IPS-15b (cell line): ENCODE data around the gene FBLN2.

ENCODE experiments used
- H3K27me3 ChIP-seq: one replicate; pipeline ENCODE4 v1.6.1; 2013; ENCODE audit warnings: low read length; ENCODE audit not compliant: control insufficient read depth, insufficient read depth
- H3K36me3 ChIP-seq: one replicate; pipeline ENCODE4 v1.6.1; 2013; ENCODE audit warnings: low read length; ENCODE audit not compliant: control insufficient read depth, insufficient read depth
- H3K4me1 ChIP-seq: one replicate; pipeline ENCODE4 v1.6.1; 2013; ENCODE audit warnings: mild to moderate bottlenecking, low read length; ENCODE audit not compliant: control insufficient read depth, insufficient read depth
- H3K4me3 ChIP-seq: one replicate; pipeline ENCODE4 v1.5.1; 2013; ENCODE audit warnings: low read depth, low read length
- H3K9ac ChIP-seq: one replicate; pipeline ENCODE4 v1.6.1; 2013; ENCODE audit warnings: low read depth, mild to moderate bottlenecking, low read length
- H3K9me3 ChIP-seq: one replicate; pipeline ENCODE4 v1.6.1; 2013; ENCODE audit warnings: mild to moderate bottlenecking, low read length; ENCODE audit not compliant: control insufficient read depth, insufficient read depth

Gene FBLN2

DNA sequence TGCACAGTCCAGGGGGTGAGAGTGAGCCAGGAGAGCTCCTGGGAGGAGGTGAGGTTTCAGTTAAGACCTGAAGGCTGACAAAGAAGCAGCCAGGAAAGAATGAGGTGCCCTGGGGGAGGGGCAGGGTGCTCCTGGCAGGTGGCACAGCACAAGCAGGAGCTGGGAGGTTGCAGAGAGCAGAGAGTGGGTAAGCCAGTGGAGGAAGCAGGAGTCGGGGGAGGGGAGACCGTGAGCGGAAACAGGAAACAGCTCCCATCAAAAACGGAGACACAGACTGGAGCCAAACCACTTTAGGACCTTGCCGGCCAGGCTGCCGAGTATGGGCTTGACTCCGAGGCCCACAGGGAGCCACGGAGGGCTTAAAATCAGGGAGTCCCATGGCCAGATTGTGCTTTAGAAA is 12.1 kb upstream of the FBLN2 start:
- Histone ChIP-seq H3K4me3 (no peak overlapping the region), H3K4me1 (no peaks in the 10 kb centered on the region), H3K9ac (no peak overlapping the region), H3K36me3 (no peaks in the 10 kb centered on the region), H3K9me3 (no peaks in the 10 kb centered on the region), H3K27me3 (no peaks in the 10 kb centered on the region)

DNA sequence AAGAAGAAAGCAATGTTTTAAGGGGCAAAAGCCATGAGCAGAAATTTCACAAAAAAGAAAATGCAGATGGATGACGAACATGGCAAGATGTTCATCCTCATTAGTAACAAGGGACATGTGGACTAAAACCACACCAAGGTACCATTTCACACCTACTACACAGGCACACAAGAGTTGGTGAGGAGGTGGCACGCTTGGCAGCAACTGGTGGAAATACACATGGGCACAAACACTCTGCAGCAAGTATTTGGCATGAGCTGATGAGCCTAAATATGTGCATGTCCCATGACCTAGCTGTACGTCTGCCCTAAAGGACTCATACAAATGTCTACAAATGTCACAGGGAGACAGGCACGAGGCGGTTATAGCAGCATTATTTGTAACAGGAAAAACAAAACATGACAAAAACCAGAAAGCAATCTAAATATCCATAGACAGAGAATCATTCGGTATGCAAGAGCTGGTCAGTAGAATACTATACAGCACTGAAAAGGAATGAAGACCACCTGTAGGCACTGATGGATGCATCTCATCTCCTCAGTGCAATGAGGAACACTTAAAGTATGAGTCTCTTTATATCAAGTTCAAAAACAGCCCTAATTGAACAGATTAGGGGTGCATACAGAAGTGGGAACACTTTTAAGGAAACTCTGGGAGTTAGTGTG is 11.5 kb upstream of the FBLN2 start:
- H3K4me1 ChIP-seq: no peaks in the 10 kb centered on the region

DNA sequence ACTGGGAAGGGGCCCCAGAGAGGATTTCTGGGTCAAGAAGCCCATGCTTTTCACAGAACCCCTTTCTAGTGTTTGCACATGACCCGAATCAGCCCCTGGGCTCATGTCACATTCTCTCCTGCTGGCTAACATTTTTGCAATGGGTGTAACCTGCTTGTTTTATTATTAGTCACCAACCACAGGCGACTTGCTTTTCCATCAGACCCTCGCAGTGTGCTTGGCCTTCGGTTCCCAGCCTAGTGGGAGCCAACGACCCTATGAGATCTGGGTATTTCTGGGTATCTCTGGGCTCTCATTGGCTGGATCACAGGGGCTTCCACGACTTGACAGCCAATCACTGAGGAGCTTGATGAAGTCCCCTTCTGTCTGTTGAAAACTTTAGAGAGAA is 11.0 kb upstream of the FBLN2 start:
- Histone ChIP-seq H3K9me3 (no peaks in the 10 kb centered on the region), H3K36me3 (no peaks in the 10 kb centered on the region), H3K9ac (no peak overlapping the region), H3K27me3 (no peaks in the 10 kb centered on the region), H3K4me3 (no peak overlapping the region), H3K4me1 (no peaks in the 10 kb centered on the region)

More for the DNA sequence above, 11.5 kb upstream of the FBLN2 start:
- no peaks in the 10 kb centered on the region for H3K36me3 ChIP-seq
- no peak overlapping the region for H3K9ac ChIP-seq
- no peaks in the 10 kb centered on the region for H3K27me3 ChIP-seq
- no peak overlapping the region for H3K4me3 ChIP-seq
- no peaks in the 10 kb centered on the region for H3K9me3 ChIP-seq

DNA sequence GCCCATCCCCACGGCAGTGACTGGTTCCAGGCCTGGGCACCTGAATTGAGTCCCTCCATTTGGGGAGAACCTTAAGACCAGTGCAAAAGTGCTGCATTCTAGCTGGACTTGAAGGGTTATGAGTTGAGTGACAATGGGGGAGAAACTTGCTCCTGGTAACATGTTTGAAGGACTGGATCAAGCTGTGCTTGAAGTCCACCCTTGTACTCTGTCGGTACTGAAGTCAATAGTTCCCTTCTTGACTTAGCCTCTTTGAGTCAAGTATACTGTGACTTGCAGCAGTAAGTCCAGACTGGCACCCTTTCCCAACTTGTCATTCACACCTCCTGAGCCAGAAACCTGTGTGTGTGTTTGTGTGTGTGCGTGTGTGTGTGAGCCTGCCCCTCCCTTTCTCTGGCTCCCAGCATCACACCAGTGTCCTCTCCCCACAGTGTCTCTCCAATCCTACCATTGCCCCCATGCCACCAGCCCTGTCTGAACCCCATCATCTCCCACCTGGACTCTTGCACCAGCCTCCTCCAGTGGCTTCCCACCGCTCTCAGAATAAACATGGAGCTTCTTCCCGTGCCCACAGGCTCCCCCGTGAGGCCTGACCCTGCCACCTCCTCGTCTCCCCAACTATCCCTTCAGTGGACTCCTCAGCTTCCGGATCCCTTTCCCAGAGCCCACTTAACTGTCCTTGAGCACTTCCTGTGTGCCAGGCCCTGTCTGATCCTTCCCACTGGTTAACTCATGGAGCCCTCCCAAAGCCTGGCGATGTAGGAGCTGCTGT is 10.2 kb upstream of the FBLN2 start:
- no peak overlapping the region for H3K4me3 ChIP-seq
- no peaks in the 10 kb centered on the region for H3K36me3 ChIP-seq
- H3K9ac ChIP-seq: no peak overlapping the region
- H3K27me3 ChIP-seq: no peaks in the 10 kb centered on the region
- H3K9me3 ChIP-seq: no peaks in the 10 kb centered on the region
- H3K4me1 ChIP-seq: no peaks in the 10 kb centered on the region

DNA sequence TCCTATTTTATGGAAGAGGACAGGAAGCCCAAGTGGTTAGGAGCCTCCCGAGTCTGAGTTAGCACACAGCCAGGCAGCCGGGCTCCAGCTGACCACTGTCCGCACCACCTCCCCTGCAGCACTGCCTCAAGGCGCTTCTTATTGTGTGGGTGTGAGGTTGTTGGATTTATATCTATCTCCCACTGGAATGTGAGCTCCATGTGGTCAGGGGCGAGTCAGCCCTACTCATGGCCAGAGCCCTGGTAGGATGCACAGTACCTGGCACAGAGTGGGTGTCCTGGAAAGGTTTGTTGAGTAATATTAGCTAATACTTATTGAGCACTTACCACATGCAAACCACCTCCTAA is 9.7 kb upstream of the FBLN2 start:
- Histone ChIP-seq H3K9ac (no peak overlapping the region), H3K4me3 (no peak overlapping the region), H3K36me3 (no peaks in the 10 kb centered on the region), H3K4me1 (no peaks in the 10 kb centered on the region), H3K27me3 (no peaks in the 10 kb centered on the region), H3K9me3 (no peaks in the 10 kb centered on the region)

DNA sequence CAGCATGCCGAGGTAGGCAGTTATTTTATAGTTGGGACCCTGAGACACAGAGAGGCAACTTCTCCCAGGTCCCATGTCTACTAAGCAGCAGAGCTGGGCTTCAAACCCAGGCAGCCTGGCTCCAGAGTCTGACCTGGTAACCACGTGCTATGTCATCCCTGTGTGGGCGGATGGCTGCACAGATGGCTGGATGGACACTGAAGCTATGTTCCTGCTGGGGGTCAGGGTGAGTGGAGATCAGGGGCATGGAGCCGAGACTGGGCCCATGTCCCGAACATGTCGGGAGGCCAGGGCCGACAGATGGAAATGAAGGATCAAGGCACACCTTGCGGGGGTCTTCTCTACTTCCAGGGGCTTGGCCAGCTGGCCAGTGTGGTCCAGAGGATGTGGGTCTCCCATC is 9.3 kb upstream of the FBLN2 start:
- no peak overlapping the region for H3K4me3 ChIP-seq
- no peaks in the 10 kb centered on the region for H3K9me3 ChIP-seq
- no peaks in the 10 kb centered on the region for H3K36me3 ChIP-seq
- H3K4me1 ChIP-seq: no peaks in the 10 kb centered on the region
- no peaks in the 10 kb centered on the region for H3K27me3 ChIP-seq
- no peak overlapping the region for H3K9ac ChIP-seq

DNA sequence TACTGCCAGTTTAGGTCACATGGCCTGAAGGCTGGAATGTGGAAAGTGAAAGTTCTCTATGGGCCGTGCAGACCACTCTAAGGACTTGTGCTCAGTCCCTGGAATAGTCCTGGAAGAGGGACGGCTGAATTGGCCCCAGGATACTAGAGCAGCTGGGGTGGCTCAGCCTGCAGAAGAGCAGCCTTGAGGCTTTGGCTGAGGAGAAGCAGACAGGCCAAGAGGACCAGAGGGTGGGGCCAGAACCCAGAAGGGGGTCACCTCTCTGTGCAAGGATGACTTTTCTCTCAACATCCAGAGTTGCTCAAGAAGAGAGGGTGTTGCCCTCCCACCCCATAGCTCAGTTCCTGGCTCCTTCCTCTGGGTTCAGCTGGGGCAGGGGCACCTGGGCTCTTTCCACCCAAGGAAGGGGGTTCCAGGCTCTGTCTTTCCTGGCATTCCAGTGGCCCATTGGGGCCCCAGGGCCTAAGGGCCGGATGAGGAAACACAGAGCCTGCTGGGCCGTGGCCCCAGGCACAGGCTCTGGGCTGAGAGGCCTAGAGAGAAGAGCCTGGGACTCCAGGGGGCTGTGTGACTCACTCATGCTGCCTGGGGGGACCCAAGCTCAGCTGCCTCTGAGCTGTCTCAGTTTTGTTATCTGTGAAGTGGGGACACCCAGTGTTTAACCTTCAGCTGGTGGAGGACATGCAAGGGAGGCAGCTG is 8.5 kb upstream of the FBLN2 start:
- Histone ChIP-seq H3K4me1 (no peaks in the 10 kb centered on the region), H3K9ac (no peak overlapping the region), H3K9me3 (no peaks in the 10 kb centered on the region), H3K4me3 (no peak overlapping the region), H3K27me3 (no peaks in the 10 kb centered on the region), H3K36me3 (no peaks in the 10 kb centered on the region)

DNA sequence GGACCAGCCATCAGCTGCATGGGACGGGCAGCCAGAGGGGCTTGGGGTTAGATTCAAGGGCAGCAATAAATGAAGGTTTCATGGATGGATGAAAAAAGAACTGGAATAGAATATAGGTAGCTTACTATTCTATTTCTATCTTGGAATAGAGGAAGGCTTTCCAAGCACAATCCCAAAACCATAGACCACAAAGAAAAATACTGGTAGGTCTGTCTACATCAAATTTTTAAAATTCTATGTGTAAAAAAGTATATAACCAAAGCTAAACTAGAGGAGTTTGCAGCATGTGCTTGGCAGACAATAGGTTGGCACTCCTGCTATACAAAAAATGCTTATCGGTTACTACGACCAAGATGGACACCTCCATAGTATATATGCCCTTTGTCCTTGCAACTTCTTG is 7.2 kb upstream of the FBLN2 start:
- no peak overlapping the region for H3K9ac ChIP-seq
- H3K27me3 ChIP-seq: no peaks in the 10 kb centered on the region

DNA sequence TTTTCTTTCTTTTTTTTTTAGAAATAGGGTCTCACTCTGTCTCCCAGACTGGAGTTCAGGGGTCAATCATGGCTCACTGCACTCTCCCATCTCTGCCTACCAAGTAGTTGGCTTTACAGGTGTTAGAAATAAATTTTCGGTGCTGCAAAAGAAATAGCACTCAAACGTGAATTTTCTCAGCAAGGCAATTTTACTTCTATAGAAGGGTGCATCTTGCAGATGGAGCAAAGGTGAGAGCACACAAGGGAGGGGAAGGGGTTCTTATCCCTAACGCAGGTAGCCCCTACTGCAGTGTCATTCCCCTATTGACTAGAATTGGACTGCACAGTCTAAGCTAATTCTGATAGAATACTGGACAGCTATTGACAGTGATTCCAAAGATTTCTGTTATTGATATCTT is 6.8 kb upstream of the FBLN2 start:
- Histone ChIP-seq H3K4me1 (peaks cover 4% of the 10 kb centered on the region), H3K36me3 (no peaks in the 10 kb centered on the region), H3K27me3 (no peaks in the 10 kb centered on the region), H3K4me3 (no peak overlapping the region), H3K9me3 (no peaks in the 10 kb centered on the region), H3K9ac (no peak overlapping the region)

More for the DNA sequence above, 7.2 kb upstream of the FBLN2 start:
- Histone ChIP-seq H3K9me3 (no peaks in the 10 kb centered on the region), H3K4me3 (no peak overlapping the region), H3K36me3 (no peaks in the 10 kb centered on the region), H3K4me1 (peaks cover 4% of the 10 kb centered on the region)

DNA sequence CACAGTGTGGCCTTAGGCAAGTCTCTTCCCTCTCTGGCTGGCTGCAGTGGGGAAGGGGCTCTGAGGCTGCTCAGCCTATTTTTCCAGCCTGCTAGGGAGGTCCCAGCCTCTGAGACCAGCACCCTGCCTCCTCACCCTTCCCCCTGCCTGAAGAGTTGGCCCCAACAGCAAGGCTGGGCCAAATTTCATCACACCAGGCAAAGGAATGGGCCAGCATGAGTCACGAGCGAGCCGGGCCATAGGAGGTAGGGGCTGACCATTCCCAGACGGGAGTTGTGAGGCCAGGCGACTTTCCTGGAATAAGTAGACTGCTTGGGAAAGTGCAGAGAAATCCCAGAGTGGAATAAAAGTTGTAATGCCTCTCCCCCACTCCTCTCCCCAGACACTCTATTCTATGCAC is 5.7 kb upstream of the FBLN2 start:
- Histone ChIP-seq H3K9ac (no peak overlapping the region), H3K36me3 (no peaks in the 10 kb centered on the region), H3K4me1 (peaks cover 7% of the 10 kb centered on the region)

DNA sequence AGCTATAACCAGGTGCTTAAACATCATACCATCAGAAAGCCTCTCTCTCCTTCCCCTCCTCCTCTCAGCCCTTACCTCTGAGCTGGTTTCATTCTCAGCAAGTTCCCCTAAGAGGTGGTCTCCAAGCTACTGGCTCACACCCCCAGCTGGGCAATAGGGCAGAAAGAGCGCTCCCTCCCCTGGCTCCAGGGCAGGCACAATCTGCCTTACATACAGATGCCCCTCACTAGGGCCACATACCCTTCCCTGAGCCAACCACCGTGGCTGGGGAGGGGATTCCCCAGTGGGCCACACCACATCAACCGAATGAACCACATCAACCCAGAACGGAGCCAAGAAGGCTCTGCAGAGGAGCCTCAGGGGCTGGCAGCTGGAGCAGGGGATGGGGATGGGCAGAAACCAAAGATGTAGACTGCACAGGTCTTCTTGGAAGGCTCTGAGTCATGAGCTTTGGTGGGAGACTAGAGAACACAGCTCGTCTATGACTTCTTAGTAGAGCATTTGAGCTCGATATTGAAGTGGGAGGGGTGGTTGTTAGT is 4.6 kb upstream of the FBLN2 start:
- Histone ChIP-seq H3K9me3 (no peaks in the 10 kb centered on the region), H3K4me3 (no peak overlapping the region), H3K27me3 (peaks cover 5% of the 10 kb centered on the region), H3K9ac (no peak overlapping the region), H3K4me1 (peaks cover 9% of the 10 kb centered on the region), H3K36me3 (no peaks in the 10 kb centered on the region)

More for the DNA sequence above, 5.7 kb upstream of the FBLN2 start:
- Histone ChIP-seq H3K4me3 (no peak overlapping the region), H3K9me3 (no peaks in the 10 kb centered on the region), H3K27me3 (peaks cover 1% of the 10 kb centered on the region)
